Measurements from ENCODE around the gene GPATCH4. TPM values are rescaled to one million over a fixed set of nuclear protein-coding genes. Genes with fewer than 3 reads are reported as not detected.

Gene GPATCH4
- total and polyA plus RNA-seq, 2 of the 4 experiments (the other 2 are of a cell fraction), result 32.6 to 41.8 TPM

DNA sequence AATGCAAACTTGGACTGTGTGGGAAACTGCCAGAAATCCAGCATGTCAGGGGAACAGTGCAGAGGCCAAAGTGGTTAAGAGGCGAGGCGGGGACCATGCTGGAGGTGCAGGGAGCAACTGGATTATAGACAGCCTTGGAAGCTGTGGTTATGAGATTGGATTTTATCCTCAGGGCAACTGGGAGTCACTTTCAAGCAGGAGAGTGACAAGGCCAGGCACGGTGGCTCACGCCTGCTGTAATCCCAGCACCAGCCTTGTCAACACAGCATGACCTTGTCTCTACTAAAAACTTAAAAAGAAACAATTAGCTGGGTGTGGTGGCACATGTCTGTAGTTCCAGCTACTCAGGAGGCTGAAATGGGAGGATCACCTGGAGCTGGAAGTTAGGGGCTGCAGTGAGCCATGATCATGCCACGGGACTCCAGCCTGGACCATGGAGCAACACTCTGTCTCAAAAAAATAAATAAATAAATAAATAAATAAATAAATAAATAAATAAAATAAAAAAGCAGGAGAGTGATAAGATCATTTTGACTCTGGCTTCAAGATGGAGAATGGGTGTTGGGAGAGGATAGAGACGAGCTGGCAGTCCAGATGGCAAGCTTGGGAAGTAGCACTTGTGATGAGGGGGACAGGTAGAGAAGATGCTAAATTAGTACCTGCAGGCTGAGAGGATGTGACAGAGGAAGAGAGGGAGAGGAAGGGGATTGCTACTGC lies 21.5 kb upstream of the GPATCH4 start:
- intact Hi-C loops (cut with micrococcal nuclease), result no loop called here
- in situ Hi-C loops (cut with MboI; ENCODE audit: low sequenced_read_pairs), result loop anchor here (5.0 kb wide), 1 partner anchor 35 kb away; no protein-coding TSS in a partner anchor
- dilution Hi-C loops (cut with HindIII; ENCODE audit: low sequenced_read_pairs, unreplicated experiment), result no loop called here

More for the DNA sequence above, 21.5 kb upstream of the GPATCH4 start:
- no peak overlapping the region for H2BK20ac ChIP-seq (ENCODE audit: low read depth, low read length)
- no peak overlapping the region for H3K27ac ChIP-seq (ENCODE audit: insufficient read depth, low read length)
- peaks cover 7% of the 10 kb centered on the region for H4K20me1 ChIP-seq (ENCODE audit: insufficient read depth, low read length)
- H3K27me3 ChIP-seq (ENCODE audit: control insufficient read depth, insufficient read depth, low read length), result peaks cover 70% of the 10 kb centered on the region
- H3K9me1 ChIP-seq (ENCODE audit: insufficient read depth, low read length), result no peaks in the 10 kb centered on the region
- 65% methylated on average over 2 of the region's 6 CpGs; no CpG with 5 or more reads in 1 of the 2 experiments for WGBS, 2 experiments (ENCODE audit: extremely low coverage in 2 of 2, insufficient read length in 1 of 2)
- H3K36me3 ChIP-seq (ENCODE audit: control insufficient read depth, insufficient read depth, low read length), result no peaks in the 10 kb centered on the region
- no peak overlapping the region for H2BK15ac ChIP-seq (ENCODE audit: low read depth, low read length)
- H3K79me1 ChIP-seq (ENCODE audit: low read depth in 1 of 2, low read length in 2 of 2), result no peaks in the 10 kb centered on the region
- no peak overlapping the region for H2AK5ac ChIP-seq (ENCODE audit: low read depth, low read length)
- no peak overlapping the region for H2AFZ ChIP-seq (replicated peaks; ENCODE audit: low read length, poor library complexity)
- ATAC-seq (ENCODE audit: low read depth), result no peak
- H3K23ac ChIP-seq (ENCODE audit: low read depth, low read length), result no peak overlapping the region
- H2BK120ac ChIP-seq (ENCODE audit: low read depth, low read length), result no peak overlapping the region
- H3K4me1 ChIP-seq (ENCODE audit: control insufficient read depth, insufficient read depth, low read length), result peaks cover 4% of the 10 kb centered on the region
- ChIA-PET POLR2A (ENCODE audit: unreplicated experiment) (interaction anchor here (0.6 kb wide), 1 partner anchor 17 kb away, joined by 3 read pairs; no protein-coding TSS in a partner anchor), CTCF (no interaction called here)
- H2AK9ac ChIP-seq (replicated peaks; ENCODE audit: low read depth, low read length, poor library complexity), result no peak overlapping the region
- no peak overlapping the region for H3K18ac ChIP-seq (ENCODE audit: low read depth, low read length)
- H3K56ac ChIP-seq (ENCODE audit: extremely low read depth, insufficient read depth, low read length), result no peak overlapping the region
- no peak overlapping the region for H3K14ac ChIP-seq (replicated peaks; ENCODE audit: low read depth, low read length)
- no peak overlapping the region for H3K4ac ChIP-seq (ENCODE audit: low read depth, low read length)
- H4K5ac ChIP-seq (ENCODE audit: low read depth, low read length), result no peak overlapping the region
- no TSS peak for BruUV-seq (replicated peaks)
- no peak overlapping the region for H4K91ac ChIP-seq (ENCODE audit: insufficient read depth, low read depth, low read length)
- H3K9ac ChIP-seq (ENCODE audit: low read depth, low read length), result no peak overlapping the region
- H2BK5ac ChIP-seq (ENCODE audit: low read depth, low read length, poor library complexity, severe bottlenecking), result no peak overlapping the region
- TF ChIP-seq BHLHE40 (IDR thresholded peaks at IDR 0.05; ENCODE audit: low read depth, low read length) (no peak), NFE2L2 (IDR thresholded peaks at IDR 0.05; ENCODE audit: low read depth, low read length) (no peak), CEBPB (IDR thresholded peaks at IDR 0.05; ENCODE audit: low read depth, low read length) (no peak), MAZ (IDR thresholded peaks at IDR 0.05; ENCODE audit: borderline replicate concordance, low read depth, low read length) (no peak), RCOR1 (IDR thresholded peaks at IDR 0.05; ENCODE audit: insufficient replicate concordance, low read length) (no peak), SMC3 (IDR thresholded peaks at IDR 0.05; ENCODE audit: low read depth, low read length) (no peak), RFX5 (IDR thresholded peaks at IDR 0.05; ENCODE audit: low read depth, low read length) (no peak), ELK1 (IDR thresholded peaks at IDR 0.05; ENCODE audit: borderline replicate concordance, low read depth, low read length) (no peak), RAD21 (IDR thresholded peaks at IDR 0.05; ENCODE audit: low read length) (no peak), CHD1 (IDR thresholded peaks at IDR 0.05; ENCODE audit: low read depth, low read length) (no peak), MAFK (IDR thresholded peaks at IDR 0.05; ENCODE audit: low read depth, low read length) (no peak), POLR2A (IDR thresholded peaks at IDR 0.05; ENCODE audit: low read depth, low read length) (no peak)
- TF ChIP-seq, protein P1, sequence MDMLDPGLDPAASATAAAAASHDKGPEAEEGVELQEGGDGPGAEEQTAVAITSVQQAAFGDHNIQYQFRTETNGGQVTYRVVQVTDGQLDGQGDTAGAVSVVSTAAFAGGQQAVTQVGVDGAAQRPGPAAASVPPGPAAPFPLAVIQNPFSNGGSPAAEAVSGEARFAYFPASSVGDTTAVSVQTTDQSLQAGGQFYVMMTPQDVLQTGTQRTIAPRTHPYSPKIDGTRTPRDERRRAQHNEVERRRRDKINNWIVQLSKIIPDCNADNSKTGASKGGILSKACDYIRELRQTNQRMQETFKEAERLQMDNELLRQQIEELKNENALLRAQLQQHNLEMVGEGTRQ (IDR thresholded peaks at IDR 0.05; ENCODE audit: low read depth, low read length), result no peak
- H3K9me3 ChIP-seq (ENCODE audit: control insufficient read depth, insufficient read depth, low read length), result no peaks in the 10 kb centered on the region
- H3K4me3 ChIP-seq (ENCODE audit: insufficient read depth, low read depth, low read length), result no peak overlapping the region
- H3K4me2 ChIP-seq (ENCODE audit: low read depth, low read length), result no peak overlapping the region
- no peak overlapping the region for H4K8ac ChIP-seq (ENCODE audit: low read depth in 2 of 2, low read length in 2 of 2)
- no peak for DNase-seq

All from IMR-90 (cell line).